Measurements from ENCODE around the gene MAN1A1. TPM values are rescaled to one million over a fixed set of nuclear protein-coding genes. Genes with fewer than 3 reads are reported as not detected.

The MAN1A1 gene
- total and polyA plus RNA-seq, 2 experiments from 2014 or later = 2.0 to 8.7 TPM

- Histone ChIP-seq H2AFZ (no peak overlapping the region), H3K4me3 (no peak overlapping the region), H3K79me2 (replicated peaks; ENCODE audit: insufficient read depth) (no peaks in the 10 kb centered on the region), H4K20me1 (replicated peaks; ENCODE audit: insufficient read depth) (no peaks in the 10 kb centered on the region), H3F3A (replicated peaks; ENCODE audit: low read depth) (no peaks in the 10 kb centered on the region), H3K4me2 (no peak overlapping the region), H3K9me2 (ENCODE audit: insufficient read depth) (no peaks in the 10 kb centered on the region), H3K36me3 (ENCODE audit: insufficient read depth) (no peaks in the 10 kb centered on the region), H3K27ac (ENCODE audit: low read depth) (no peak overlapping the region), H3K4me1 (ENCODE audit: insufficient read depth) (no peaks in the 10 kb centered on the region), H3K27me3 (ENCODE audit: insufficient read depth) (no peaks in the 10 kb centered on the region)
- Mint-ChIP-seq H3K4me3 (no peak overlapping the region), H3K9me3 (peaks cover 2% of the 10 kb centered on the region; the same call in 2 of the 3 replicates), H3K36me3 (ENCODE audit: low read depth) (no peaks in the 10 kb centered on the region; the same call in 2 of the 3 replicates), H3K27ac (no peak overlapping the region), H3K4me1 (no peaks in the 10 kb centered on the region), H3K27me3 (ENCODE audit: insufficient read depth, low read depth, poor library complexity) (no peaks in the 10 kb centered on the region)
- no peak for DNase-seq (ENCODE audit: low spot score)
- ATAC-seq = no peak
- TF ChIP-seq EZH2phosphoT487 (IDR thresholded peaks at IDR 0.05; ENCODE audit: unreplicated experiment) = no peak
- no peak for TF ChIP-seq ZNF331 (CRISPR knock-in tag; IDR thresholded peaks at IDR 0.05; ENCODE audit: low read depth)
- TF ChIP-seq NANOG (IDR thresholded peaks at IDR 0.05; ENCODE audit: borderline replicate concordance) = no peak
- TF ChIP-seq EZH2 (IDR thresholded peaks at IDR 0.05; ENCODE audit: low read depth, unreplicated experiment) = no peak
- TF ChIP-seq, protein P1, sequence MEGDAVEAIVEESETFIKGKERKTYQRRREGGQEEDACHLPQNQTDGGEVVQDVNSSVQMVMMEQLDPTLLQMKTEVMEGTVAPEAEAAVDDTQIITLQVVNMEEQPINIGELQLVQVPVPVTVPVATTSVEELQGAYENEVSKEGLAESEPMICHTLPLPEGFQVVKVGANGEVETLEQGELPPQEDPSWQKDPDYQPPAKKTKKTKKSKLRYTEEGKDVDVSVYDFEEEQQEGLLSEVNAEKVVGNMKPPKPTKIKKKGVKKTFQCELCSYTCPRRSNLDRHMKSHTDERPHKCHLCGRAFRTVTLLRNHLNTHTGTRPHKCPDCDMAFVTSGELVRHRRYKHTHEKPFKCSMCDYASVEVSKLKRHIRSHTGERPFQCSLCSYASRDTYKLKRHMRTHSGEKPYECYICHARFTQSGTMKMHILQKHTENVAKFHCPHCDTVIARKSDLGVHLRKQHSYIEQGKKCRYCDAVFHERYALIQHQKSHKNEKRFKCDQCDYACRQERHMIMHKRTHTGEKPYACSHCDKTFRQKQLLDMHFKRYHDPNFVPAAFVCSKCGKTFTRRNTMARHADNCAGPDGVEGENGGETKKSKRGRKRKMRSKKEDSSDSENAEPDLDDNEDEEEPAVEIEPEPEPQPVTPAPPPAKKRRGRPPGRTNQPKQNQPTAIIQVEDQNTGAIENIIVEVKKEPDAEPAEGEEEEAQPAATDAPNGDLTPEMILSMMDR (conservative IDR thresholded peaks at IDR 0.05; ENCODE audit: low read depth in 2 of 2) = no peak
- TF ChIP-seq ETS1 (IDR thresholded peaks at IDR 0.05) = no peak
Measured at GRCh38 chr6:119384444-119384843, 34.9 kb upstream of the MAN1A1 start.

GRCh38 chr6:119379809-119380208, 30.2 kb upstream of the MAN1A1 start:
- H3K27ac ChIP-seq (ENCODE audit: low read depth) = no peak overlapping the region
- Mint-ChIP-seq H3K4me1 (no peaks in the 10 kb centered on the region), H3K27ac (no peak overlapping the region), H3K36me3 (ENCODE audit: low read depth) (no peaks in the 10 kb centered on the region), H3K4me3 (no peak overlapping the region), H3K27me3 (ENCODE audit: insufficient read depth, low read depth, poor library complexity) (no peaks in the 10 kb centered on the region), H3K9me3 (no peaks in the 10 kb centered on the region; the same call in 2 of the 3 replicates)
- H3K79me2 ChIP-seq (replicated peaks; ENCODE audit: insufficient read depth) = no peaks in the 10 kb centered on the region
- DNase-seq (ENCODE audit: low spot score) (no peak), ATAC-seq (no peak)
- H4K20me1 ChIP-seq (replicated peaks; ENCODE audit: insufficient read depth) = no peaks in the 10 kb centered on the region
- no peaks in the 10 kb centered on the region for H3K36me3 ChIP-seq (ENCODE audit: insufficient read depth)
- H2AFZ ChIP-seq = no peak overlapping the region
- H3K4me3 ChIP-seq = no peak overlapping the region
- TF ChIP-seq NANOG (IDR thresholded peaks at IDR 0.05; ENCODE audit: borderline replicate concordance) (no peak), CREB1 (CRISPR knock-in tag; IDR thresholded peaks at IDR 0.05; ENCODE audit: low read depth) (no peak), POLR2AphosphoS5 (IDR thresholded peaks at IDR 0.05; ENCODE audit: low read depth) (no peak), JUNB (IDR thresholded peaks at IDR 0.05; ENCODE audit: unreplicated experiment) (no peak), STAT1 (IDR thresholded peaks at IDR 0.05; ENCODE audit: unreplicated experiment) (no peak), EZH2 (IDR thresholded peaks at IDR 0.05; ENCODE audit: low read depth, unreplicated experiment) (no peak)
- TF ChIP-seq, protein P1 (conservative IDR thresholded peaks at IDR 0.05; ENCODE audit: low read depth in 2 of 2) = no peak
- TF ChIP-seq, protein P2, sequence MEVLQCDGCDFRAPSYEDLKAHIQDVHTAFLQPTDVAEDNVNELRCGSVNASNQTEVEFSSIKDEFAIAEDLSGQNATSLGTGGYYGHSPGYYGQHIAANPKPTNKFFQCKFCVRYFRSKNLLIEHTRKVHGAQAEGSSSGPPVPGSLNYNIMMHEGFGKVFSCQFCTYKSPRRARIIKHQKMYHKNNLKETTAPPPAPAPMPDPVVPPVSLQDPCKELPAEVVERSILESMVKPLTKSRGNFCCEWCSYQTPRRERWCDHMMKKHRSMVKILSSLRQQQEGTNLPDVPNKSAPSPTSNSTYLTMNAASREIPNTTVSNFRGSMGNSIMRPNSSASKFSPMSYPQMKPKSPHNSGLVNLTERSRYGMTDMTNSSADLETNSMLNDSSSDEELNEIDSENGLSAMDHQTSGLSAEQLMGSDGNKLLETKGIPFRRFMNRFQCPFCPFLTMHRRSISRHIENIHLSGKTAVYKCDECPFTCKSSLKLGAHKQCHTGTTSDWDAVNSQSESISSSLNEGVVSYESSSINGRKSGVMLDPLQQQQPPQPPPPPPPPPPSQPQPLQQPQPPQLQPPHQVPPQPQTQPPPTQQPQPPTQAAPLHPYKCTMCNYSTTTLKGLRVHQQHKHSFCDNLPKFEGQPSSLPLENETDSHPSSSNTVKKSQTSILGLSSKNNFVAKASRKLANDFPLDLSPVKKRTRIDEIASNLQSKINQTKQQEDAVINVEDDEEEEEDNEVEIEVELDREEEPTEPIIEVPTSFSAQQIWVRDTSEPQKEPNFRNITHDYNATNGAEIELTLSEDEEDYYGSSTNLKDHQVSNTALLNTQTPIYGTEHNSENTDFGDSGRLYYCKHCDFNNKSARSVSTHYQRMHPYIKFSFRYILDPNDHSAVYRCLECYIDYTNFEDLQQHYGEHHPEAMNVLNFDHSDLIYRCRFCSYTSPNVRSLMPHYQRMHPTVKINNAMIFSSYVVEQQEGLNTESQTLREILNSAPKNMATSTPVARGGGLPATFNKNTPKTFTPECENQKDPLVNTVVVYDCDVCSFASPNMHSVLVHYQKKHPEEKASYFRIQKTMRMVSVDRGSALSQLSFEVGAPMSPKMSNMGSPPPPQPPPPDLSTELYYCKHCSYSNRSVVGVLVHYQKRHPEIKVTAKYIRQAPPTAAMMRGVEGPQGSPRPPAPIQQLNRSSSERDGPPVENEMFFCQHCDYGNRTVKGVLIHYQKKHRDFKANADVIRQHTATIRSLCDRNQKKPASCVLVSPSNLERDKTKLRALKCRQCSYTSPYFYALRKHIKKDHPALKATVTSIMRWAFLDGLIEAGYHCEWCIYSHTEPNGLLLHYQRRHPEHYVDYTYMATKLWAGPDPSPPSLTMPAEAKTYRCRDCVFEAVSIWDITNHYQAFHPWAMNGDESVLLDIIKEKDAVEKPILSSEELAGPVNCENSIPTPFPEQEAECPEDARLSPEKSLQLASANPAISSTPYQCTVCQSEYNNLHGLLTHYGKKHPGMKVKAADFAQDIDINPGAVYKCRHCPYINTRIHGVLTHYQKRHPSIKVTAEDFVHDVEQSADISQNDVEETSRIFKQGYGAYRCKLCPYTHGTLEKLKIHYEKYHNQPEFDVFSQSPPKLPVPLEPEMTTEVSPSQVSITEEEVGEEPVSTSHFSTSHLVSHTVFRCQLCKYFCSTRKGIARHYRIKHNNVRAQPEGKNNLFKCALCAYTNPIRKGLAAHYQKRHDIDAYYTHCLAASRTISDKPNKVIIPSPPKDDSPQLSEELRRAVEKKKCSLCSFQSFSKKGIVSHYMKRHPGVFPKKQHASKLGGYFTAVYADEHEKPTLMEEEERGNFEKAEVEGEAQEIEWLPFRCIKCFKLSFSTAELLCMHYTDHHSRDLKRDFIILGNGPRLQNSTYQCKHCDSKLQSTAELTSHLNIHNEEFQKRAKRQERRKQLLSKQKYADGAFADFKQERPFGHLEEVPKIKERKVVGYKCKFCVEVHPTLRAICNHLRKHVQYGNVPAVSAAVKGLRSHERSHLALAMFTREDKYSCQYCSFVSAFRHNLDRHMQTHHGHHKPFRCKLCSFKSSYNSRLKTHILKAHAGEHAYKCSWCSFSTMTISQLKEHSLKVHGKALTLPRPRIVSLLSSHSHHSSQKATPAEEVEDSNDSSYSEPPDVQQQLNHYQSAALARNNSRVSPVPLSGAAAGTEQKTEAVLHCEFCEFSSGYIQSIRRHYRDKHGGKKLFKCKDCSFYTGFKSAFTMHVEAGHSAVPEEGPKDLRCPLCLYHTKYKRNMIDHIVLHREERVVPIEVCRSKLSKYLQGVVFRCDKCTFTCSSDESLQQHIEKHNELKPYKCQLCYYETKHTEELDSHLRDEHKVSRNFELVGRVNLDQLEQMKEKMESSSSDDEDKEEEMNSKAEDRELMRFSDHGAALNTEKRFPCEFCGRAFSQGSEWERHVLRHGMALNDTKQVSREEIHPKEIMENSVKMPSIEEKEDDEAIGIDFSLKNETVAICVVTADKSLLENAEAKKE (CRISPR knock-in tag; IDR thresholded peaks at IDR 0.05) = no peak
- no peaks in the 10 kb centered on the region for H3K9me2 ChIP-seq (ENCODE audit: insufficient read depth)
- no peaks in the 10 kb centered on the region for H3K4me1 ChIP-seq (ENCODE audit: insufficient read depth)
- no peaks in the 10 kb centered on the region for H3F3A ChIP-seq (replicated peaks; ENCODE audit: low read depth)
- H3K4me2 ChIP-seq = no peak overlapping the region
- H3K27me3 ChIP-seq (ENCODE audit: insufficient read depth) = no peaks in the 10 kb centered on the region
